Measurements from ENCODE around the gene MMP24OS. TPM values are rescaled to one million over a fixed set of nuclear protein-coding genes. Genes with fewer than 3 reads are reported as not detected.
"Not testable (repeated sequence)": the region's sequence is repeated elsewhere in the genome, so short reads cannot be mapped to it uniquely, and the experiment has no call there.

The MMP24OS gene
- total and polyA plus RNA-seq, 8 donors, result 31.9 to 109 (median 42.1) TPM

DNA sequence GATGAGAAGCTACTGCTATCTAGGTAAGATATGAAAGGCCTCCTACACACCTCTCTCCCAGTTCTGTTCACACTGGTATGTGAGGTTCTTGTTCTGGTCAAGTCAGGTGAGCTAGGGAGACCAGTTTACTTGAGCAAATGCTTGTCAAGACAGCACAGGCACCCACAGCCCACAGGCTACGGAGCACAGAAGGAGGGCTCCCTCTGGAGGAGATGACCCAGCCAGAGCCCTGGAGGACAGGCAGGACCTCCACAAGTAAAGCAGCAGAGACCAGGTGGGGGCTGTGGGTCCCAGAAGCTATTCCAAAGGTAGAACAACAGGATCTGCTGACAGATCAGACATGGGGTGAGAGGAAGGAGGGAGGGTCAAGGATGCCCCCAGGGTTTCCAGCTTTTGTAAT is 13.2 kb downstream of the MMP24OS start:
- Histone ChIP-seq H3K27ac (no peak overlapping the region), H3K9me3 (no peaks in the 10 kb centered on the region), H3K4me1 (peaks cover 0 to 8% of the 10 kb centered on the region in 2 donors), H3K36me3 (peaks cover 0 to 43% of the 10 kb centered on the region in 2 donors), H3K4me3 (no peak overlapping the region), H3K27me3 (no peaks in the 10 kb centered on the region)
- DNase-seq (no peak), ATAC-seq (peak; percentile 33)
- TF ChIP-seq, protein P1, sequence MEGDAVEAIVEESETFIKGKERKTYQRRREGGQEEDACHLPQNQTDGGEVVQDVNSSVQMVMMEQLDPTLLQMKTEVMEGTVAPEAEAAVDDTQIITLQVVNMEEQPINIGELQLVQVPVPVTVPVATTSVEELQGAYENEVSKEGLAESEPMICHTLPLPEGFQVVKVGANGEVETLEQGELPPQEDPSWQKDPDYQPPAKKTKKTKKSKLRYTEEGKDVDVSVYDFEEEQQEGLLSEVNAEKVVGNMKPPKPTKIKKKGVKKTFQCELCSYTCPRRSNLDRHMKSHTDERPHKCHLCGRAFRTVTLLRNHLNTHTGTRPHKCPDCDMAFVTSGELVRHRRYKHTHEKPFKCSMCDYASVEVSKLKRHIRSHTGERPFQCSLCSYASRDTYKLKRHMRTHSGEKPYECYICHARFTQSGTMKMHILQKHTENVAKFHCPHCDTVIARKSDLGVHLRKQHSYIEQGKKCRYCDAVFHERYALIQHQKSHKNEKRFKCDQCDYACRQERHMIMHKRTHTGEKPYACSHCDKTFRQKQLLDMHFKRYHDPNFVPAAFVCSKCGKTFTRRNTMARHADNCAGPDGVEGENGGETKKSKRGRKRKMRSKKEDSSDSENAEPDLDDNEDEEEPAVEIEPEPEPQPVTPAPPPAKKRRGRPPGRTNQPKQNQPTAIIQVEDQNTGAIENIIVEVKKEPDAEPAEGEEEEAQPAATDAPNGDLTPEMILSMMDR (IDR thresholded peaks at IDR 0.05), result no peak
- intact Hi-C loops (cut with DNase I), result no loop called here

DNA sequence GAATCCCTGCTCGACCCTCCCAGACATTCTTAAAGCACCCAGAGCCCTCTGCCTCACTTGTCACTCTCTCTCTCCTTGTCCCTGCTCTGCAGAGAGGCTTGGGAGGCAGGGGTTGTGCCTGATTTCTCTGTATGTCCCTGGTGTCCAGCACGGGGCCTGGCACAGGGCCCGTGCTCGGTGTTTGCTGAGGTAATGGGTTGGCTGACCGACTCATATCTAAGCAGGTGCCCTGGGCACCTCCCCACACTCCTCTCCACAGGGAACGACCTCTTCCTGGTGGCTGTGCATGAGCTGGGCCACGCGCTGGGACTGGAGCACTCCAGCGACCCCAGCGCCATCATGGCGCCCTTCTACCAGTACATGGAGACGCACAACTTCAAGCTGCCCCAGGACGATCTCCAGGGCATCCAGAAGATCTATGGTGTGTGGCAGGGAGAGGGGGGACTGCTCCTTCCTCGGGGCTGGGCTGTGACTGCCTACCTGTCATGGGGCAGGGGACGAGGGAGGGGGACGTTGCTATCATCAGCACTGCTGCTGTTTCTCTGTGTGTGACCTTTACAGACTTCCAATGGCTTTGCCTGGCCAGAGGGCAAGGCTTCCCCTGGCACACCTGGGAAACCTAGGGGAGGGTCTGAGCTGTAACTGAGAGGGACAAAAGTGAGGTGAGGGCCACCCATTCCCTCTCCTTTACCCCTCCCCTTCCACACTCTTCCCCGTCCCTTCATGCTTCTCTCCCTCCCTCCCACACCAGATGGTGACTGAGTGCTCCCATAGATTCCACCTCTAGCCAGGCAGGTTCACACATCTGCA is 14.2 kb downstream of the MMP24OS start:
- no peaks in the 10 kb centered on the region for H3K9me3 ChIP-seq
- intact Hi-C loops (cut with DNase I), result no loop called here
- peaks cover 0 to 37% of the 10 kb centered on the region in 2 donors for H3K36me3 ChIP-seq
- H3K4me1 ChIP-seq, result peaks cover 0 to 8% of the 10 kb centered on the region in 2 donors
- H3K27me3 ChIP-seq, result no peaks in the 10 kb centered on the region
- ATAC-seq (peak; percentile 85), DNase-seq (peak in 2 of 4 donors; percentile 68 to 84)
- peak overlapping the region in 1 of 2 donors; percentile 22 for H3K4me3 ChIP-seq
- TF ChIP-seq, protein P1 (IDR thresholded peaks at IDR 0.05), result no peak
- H3K27ac ChIP-seq, result peak overlapping the region; percentile 71 to 76

DNA sequence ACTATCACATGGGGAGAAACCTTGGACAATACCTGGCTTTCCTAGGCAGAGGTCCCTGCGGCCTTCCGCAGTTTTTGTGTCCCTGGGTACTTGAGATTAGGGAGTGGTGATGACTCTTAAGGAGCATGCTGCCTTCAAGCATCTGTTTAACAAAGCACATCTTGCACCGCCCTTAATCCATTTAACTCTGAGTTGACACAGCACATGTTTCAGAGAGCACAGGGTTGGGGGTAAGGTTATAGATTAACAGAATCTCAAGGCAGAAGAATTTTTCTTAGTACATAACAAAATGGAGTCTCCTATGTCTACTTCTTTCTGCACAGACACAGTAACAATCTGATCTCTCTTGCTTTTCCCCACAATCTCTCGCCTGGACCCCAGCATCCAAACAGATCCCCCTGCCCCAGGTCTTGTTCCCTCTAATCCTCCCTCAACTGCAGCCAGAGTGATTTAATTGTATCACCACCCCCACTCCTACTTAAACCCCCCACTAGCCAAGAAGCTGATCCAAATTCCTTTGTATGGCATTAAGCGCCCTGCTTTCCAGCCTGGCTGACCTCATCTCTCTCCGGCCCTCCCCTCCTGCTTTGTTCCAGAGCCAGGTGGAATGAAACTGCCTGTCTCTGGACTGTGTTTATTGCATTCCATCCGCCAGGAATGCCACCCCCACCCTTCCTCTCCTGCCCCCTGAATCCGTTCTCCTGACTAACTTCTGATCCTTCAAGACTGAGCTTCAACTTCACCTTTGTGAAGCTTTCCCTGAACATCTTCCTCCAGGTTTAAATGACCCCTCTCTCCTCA is 15.0 kb downstream of the MMP24OS start:
- H3K4me1 ChIP-seq; H3K9me3 ChIP-seq; H3K4me3 ChIP-seq; intact Hi-C loops (cut with DNase I); H3K27me3 ChIP-seq: not testable (repeated sequence)
- ATAC-seq (peak; percentile 85), DNase-seq (peak in 2 of 4 donors; percentile 57 to 63)
- H3K36me3 ChIP-seq, result peaks cover 0 to 30% of the 10 kb centered on the region in 2 donors
- H3K27ac ChIP-seq, result peak overlapping the region; percentile 71 to 76

DNA sequence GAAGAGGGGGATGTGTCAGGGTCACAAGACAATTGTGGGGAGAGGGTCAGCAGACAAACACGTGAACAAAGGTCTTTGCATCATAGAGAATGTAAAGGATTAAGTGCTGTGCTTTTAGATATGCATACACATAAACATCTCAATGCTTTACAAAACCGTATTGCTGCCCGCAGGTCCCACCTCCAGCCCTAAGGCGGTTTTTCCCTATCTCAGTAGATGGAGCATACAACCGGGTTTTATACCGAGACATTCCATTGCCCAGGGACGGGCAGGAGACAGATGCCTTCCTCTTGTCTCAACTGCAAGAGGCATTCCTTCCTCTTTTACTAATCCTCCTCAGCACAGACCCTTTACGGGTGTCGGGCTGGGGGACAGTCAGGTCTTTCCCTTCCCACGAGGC is 15.6 kb downstream of the MMP24OS start:
- H3K4me3 ChIP-seq; H3K27me3 ChIP-seq; H3K4me1 ChIP-seq; H3K9me3 ChIP-seq; DNase-seq; ATAC-seq; intact Hi-C loops (cut with DNase I): not testable (repeated sequence)
- peak overlapping the region in 1 of 2 donors; percentile 41 for H3K27ac ChIP-seq
- peaks cover 0 to 24% of the 10 kb centered on the region in 2 donors for H3K36me3 ChIP-seq

DNA sequence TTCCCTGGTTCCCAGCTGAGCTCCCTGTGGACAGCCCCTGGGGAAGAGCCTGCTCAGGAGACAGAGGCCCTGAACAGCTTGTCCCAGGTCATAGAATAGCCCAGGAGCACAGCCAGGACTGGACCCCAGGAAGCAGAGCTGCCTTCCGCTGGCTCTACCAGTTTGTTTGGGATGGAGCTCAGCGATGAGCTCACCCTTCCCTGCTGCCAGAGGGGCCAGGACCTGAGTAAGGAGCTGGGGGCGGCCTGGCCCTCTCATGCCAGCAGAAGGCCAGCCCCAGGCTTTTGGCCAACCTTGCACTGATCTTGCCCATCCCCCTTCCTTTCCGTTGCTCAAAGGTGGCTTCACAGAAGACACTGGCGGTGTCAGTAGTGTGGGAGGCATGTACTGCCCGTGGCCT is 17.5 kb downstream of the MMP24OS start:
- H3K4me1 ChIP-seq, result peaks cover 0 to 8% of the 10 kb centered on the region in 2 donors
- peaks cover 0 to 8% of the 10 kb centered on the region in 2 donors for H3K36me3 ChIP-seq
- intact Hi-C loops (cut with DNase I), result no loop called here
- H3K27me3 ChIP-seq, result no peaks in the 10 kb centered on the region
- TF ChIP-seq, protein P1 (IDR thresholded peaks at IDR 0.05), result no peak
- ATAC-seq (no peak), DNase-seq (no peak)
- no peaks in the 10 kb centered on the region for H3K9me3 ChIP-seq
- no peak overlapping the region for H3K27ac ChIP-seq
- H3K4me3 ChIP-seq, result no peak overlapping the region
